GM12874 (cell line): ENCODE results near the gene RGS19.

Source experiments
- TF ChIP-seq, protein P1 (sequence below): IDR thresholded peaks from 2 replicates; pipeline ENCODE4 v1.5.1; 2011; ENCODE audit warnings: low read depth, mild to moderate bottlenecking, control low read depth, low read length, moderate library complexity; ENCODE audit not compliant: insufficient read depth

RGS19 gene

DNA sequence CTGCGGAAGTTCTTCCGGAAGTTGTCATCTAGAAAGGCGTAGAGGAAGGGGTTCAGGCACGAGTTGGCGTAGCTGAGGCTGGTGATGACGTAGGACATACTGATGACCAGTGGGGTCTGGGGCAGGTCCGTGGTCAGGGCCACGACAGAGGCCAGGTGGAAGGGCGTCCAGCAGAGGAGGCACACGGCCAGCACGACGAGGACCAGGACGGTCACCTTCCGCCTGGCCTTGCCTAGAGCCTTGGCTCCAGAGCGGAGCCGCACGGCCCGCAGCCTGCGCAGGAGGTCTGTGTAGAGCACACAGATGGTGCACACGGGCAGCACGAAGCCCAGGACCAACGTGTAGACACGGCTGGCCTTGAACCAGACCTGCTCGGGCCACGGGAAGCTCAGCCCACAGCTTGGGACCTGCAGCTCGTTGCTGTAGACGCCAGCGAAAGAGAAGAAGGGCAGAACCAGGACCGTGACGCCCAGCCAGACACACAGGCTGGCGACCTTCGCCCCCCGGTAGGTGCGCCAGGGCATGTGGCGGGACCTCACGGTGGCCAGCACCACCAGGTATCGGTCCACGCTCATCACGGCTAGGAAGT lies 26.6 kb upstream of the RGS19 start:
- TF ChIP-seq, protein P1, sequence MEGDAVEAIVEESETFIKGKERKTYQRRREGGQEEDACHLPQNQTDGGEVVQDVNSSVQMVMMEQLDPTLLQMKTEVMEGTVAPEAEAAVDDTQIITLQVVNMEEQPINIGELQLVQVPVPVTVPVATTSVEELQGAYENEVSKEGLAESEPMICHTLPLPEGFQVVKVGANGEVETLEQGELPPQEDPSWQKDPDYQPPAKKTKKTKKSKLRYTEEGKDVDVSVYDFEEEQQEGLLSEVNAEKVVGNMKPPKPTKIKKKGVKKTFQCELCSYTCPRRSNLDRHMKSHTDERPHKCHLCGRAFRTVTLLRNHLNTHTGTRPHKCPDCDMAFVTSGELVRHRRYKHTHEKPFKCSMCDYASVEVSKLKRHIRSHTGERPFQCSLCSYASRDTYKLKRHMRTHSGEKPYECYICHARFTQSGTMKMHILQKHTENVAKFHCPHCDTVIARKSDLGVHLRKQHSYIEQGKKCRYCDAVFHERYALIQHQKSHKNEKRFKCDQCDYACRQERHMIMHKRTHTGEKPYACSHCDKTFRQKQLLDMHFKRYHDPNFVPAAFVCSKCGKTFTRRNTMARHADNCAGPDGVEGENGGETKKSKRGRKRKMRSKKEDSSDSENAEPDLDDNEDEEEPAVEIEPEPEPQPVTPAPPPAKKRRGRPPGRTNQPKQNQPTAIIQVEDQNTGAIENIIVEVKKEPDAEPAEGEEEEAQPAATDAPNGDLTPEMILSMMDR, result no peak

DNA sequence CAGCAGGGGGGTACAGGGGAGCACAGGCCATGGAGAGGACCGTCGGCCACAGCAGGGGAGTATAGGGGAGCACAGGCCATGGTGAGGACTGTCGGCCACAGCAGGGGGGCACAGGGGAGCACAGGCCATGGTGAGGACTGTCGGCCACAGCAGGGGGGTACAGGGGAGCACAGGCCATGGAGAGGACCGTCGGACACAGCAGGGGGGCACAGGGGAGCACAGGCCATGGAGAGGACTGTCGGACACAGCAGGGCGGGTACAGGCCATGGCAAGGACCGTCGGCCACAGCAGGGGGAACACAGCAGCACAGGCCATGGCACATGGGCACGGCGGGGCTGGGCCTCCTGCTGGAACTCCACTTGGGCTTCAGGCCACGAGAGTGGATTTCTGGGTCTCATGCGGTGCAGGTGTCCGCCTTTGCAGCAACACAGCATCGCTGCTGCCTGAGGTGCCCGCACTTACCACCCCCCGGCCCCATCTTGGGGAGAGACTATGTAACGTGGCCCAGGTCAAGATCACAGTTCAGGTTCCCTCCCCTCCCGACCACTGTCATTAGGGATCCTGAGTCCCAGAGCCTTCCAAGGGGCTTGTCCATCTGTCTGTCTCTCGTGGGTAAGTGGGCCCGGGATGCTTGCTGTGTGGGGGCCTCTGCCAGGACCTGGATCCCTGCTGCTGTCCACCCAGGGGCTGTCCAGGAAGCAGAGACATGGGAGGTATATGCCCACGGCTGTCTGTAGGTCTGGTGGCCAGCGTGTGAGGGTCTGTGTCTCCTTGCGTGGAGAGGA lies 25.5 kb upstream of the RGS19 start:
- TF ChIP-seq, protein P1, result no peak

DNA sequence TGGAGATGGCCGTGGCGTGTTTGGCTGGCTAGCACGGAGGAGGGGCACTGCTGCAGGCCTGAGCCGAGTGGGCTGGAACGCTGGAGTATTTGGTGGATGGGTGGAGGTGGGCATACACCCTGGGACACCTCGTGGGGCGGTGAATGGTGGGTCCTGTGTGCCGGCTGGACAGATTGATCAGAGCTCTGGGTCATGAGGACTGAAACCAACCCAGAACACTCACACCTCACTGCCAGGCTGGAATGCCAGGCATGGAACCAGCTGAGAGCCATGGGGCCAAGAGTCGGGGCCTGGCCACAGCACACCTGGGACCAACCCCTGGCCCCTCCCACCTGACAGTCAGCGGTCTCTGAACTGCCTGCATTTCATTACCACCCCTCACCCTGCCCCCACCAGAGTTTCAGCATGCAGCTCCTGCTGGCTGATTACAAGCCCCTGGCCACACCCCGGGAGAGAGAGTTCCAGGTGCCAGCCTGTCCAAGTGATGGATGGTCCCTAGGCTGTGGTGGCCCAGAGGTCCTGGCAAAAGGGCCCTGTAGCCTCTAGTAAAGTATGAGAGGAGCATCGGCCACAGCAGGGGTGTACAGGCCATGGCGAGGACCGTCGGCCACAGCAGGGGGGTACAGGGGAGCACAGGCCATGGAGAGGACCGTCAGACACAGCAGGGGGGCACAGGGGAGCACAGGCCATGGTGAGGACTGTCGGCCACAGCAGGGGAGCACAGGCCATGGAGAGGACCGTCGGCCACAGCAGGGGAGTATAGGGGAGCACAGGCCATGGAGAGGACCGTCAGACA lies 24.8 kb upstream of the RGS19 start:
- TF ChIP-seq, protein P1, result no peak

DNA sequence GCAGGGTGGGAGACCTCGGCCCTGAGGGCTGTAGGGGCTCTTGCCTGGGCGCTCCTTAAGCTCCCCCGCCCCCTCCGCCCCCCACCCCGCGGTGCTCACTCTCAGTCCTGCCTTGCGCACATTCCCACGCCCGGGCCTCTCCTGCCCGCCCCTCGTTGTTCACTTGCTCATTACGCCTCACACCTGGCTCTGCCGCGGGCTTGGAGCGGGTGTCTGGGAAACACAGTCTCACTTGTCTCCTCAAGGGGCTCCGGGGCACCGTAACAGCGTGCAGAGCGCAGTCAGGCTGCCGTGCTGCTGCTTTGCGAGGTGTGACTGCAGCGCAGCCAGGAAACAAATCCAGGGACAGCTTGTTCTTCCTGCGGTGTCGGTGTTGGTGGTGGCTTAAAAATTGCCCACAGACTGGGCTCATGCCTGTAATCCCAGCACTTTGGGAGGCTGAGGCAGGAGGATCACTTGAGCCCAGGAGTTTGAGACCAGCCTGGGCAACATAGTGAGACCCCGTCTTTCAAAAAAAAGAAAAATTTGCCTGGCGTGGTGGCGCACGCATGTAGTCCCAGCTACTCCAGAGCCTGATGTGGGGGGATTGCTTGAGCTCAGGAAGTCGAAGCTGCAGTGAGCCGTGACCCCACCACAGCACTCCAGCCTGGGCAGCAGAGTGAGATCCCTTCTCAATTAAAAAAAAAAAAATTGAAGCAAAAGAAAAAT lies 23.5 kb upstream of the RGS19 start:
- TF ChIP-seq, protein P1, result no peak

DNA sequence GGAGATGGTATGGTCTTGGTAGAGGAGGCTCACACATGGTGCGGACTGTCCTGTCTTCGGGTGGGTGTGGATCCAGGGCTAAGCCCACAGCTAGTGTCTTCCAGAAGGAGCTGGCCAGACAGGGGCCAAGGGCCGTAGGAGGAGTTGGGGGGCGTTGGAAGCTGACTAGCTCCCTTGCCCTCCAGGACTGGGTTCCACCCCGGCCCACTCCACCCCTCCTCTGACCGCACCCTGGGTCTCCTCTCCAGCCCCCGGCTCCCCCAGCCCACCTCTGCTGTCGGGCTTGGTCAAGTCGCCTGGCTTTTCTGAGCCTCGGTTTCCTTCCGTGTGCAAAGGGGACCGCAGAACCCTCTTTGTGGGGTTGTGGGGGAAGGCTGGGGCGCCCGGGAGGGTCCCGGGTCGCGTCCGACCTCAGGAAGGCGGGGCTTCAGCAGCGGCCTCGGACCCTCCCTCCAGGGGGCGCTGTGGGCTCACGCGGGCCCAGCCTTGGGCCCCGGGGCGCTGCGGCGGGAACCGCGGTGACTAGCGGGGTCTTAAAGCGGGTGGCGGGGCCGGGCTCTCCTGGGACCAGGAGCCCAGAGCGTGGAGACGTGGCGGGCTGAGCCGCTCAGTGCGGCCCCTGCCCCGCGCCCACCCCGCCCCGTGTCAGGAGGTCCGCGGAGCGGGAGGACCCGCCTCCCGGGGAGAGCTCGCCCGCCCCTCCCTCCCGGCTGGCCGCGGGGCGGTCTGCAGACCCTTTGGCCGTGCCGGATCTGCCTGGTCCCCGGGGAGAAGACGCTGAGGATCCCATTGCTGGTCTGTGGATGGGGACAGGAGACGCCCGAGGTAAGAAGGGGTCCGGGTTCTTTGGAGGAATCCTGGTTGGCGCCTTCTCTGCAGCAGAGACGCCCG lies 22.7 kb upstream of the RGS19 start:
- TF ChIP-seq, protein P1, result peak; percentile 88

DNA sequence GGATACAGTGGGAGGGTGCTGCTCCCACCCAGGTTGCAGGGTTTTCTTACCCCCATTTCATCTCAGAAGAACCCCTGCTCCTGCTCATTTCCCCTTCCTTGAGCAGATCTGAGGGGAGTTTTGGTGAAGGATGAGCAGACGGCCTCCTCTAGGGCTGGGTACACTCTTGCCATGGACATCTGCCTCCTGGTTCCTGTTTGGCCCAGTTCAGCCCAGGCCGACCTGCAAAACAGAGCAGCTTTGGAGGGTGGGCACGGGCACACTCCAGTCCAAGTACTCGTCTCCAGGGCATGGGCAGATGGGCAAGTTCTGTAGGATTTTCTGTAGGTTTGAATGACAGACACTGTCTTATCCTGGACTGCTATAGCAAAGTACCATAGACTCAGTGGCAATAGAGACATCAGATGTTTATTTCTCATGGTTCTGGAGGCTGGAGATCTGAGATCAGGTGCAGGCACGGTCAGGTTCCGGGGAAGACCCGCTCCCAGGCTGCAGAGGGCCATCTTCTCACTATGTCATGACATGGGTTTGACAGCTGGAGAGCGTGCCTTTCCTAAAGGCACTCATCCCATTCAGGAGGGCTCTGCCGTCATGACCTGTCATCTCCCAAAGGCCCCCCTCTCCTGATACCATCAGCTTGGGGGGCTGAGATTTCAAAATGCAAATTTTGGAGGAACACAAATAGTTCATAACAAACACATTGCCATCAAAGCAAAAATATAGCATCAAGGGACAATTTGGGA lies 21.8 kb upstream of the RGS19 start:
- TF ChIP-seq, protein P1, result no peak
